ENCODE results near the gene SECTM1.

SECTM1 gene

GRCh38 chr17:82277851-82278250, 55.7 kb downstream of the SECTM1 start:
- no peak for DNase-seq

GRCh38 chr17:82276938-82277337, 56.6 kb downstream of the SECTM1 start:
- DNase-seq = no peak

GRCh38 chr17:82275326-82275725, 58.2 kb downstream of the SECTM1 start:
- DNase-seq = no peak

- no peak for DNase-seq
These were observed 59.2 kb downstream of the SECTM1 start for GRCh38 chr17:82274134-82275020.

GRCh38 chr17:82273327-82274133, 60.0 kb downstream of the SECTM1 start, which contains the start of gene CSNK1D:
CSNK1D (minus strand) TSS chr17:82273700; CDS start chr17:82273381, 319 bp downstream.
- peak; percentile 95 for DNase-seq

- DNase-seq = peak; percentile 36
These were observed 60.9 kb downstream of the SECTM1 start for GRCh38 chr17:82272495-82273326.

GRCh38 chr17:82271401-82271800, 62.2 kb downstream of the SECTM1 start:
- DNase-seq = no peak

Measured in suppressor macrophage treated with lipopolysaccharide for 4 hours (primary cell).